ENCODE measurements around the gene TMCO4. TPM values are rescaled to one million over a fixed set of nuclear protein-coding genes. Genes with fewer than 3 reads are reported as not detected.

TMCO4 gene
- polyA plus RNA-seq, 1 experiment = 22.0 TPM

DNA sequence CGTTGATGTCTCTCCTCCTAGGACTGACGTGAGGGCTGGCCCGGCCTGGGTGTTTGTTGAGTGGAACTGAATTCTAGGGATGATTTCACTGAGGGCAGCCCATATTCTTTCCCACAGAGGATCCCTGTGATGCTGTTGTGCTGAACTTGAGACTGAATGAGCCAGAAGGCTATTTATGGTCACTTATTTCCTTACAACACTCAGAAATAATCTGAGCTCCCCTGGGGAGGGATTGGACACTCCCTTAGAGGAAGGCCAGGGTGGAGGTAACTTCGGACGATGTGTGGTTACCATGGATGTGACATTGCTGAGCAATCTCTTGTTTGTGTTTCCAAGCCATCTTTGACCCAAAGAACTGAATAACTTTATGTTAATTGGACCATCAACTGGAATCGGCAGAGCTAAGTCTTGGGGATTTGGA is 5.1 kb upstream of the TMCO4 start:
- Histone ChIP-seq H3K36me3 (ENCODE audit: control insufficient read depth, insufficient read depth, low read length) (no peaks in the 10 kb centered on the region), H3K27me3 (ENCODE audit: control insufficient read depth, insufficient read depth, low read length) (no peaks in the 10 kb centered on the region), H3K4me3 (ENCODE audit: low read depth, low read length) (no peak overlapping the region)
- DNase-seq (ENCODE audit: low read depth) = no peak
- CTCF ChIA-PET = interaction anchor here (1.1 to 2.2 kb wide), 3 partner anchors 10 to 90 kb away, joined by 3 to 6 read pairs (median 3); partner anchors contain the start of gene RNF186
- TF ChIP-seq, protein P1, sequence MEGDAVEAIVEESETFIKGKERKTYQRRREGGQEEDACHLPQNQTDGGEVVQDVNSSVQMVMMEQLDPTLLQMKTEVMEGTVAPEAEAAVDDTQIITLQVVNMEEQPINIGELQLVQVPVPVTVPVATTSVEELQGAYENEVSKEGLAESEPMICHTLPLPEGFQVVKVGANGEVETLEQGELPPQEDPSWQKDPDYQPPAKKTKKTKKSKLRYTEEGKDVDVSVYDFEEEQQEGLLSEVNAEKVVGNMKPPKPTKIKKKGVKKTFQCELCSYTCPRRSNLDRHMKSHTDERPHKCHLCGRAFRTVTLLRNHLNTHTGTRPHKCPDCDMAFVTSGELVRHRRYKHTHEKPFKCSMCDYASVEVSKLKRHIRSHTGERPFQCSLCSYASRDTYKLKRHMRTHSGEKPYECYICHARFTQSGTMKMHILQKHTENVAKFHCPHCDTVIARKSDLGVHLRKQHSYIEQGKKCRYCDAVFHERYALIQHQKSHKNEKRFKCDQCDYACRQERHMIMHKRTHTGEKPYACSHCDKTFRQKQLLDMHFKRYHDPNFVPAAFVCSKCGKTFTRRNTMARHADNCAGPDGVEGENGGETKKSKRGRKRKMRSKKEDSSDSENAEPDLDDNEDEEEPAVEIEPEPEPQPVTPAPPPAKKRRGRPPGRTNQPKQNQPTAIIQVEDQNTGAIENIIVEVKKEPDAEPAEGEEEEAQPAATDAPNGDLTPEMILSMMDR (IDR thresholded peaks at IDR 0.05; ENCODE audit: insufficient read depth, low read depth, low read length) = no peak
- POLR2A ChIA-PET = no interaction called here

DNA sequence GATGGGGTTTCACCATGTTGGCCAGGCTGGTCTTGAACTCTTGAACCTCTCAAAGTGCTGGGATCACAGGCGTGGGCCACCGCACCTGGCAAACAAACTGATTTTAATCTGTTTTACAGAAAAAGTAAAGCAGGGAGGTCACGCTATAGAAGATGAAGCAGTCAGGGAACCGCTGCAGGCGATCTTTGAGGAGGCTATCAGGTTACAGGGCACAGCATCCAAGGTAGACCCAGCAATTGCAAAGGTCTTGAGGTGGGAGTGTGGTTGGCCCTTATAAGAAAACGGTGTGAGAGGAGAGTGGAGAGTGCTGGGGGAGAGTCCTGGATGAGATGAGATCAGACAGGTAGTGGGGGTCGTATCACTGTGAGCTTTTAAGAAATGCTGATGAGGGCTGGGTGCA is 2.6 kb upstream of the TMCO4 start:
- CTCF ChIA-PET = interaction anchor here (1.0 to 1.6 kb wide), 3 partner anchors 16 to 80 kb away, joined by 3 read pairs; partner anchors contain the start of gene OTUD3
- POLR2A ChIA-PET = no interaction called here
- no peaks in the 10 kb centered on the region for H3K27me3 ChIP-seq (ENCODE audit: control insufficient read depth, insufficient read depth, low read length)
- DNase-seq (ENCODE audit: low read depth) = no peak
- H3K36me3 ChIP-seq (ENCODE audit: control insufficient read depth, insufficient read depth, low read length) = no peaks in the 10 kb centered on the region
- TF ChIP-seq, protein P1 (IDR thresholded peaks at IDR 0.05; ENCODE audit: insufficient read depth, low read depth, low read length) = no peak
- H3K4me3 ChIP-seq (ENCODE audit: low read depth, low read length) = no peak overlapping the region

DNA sequence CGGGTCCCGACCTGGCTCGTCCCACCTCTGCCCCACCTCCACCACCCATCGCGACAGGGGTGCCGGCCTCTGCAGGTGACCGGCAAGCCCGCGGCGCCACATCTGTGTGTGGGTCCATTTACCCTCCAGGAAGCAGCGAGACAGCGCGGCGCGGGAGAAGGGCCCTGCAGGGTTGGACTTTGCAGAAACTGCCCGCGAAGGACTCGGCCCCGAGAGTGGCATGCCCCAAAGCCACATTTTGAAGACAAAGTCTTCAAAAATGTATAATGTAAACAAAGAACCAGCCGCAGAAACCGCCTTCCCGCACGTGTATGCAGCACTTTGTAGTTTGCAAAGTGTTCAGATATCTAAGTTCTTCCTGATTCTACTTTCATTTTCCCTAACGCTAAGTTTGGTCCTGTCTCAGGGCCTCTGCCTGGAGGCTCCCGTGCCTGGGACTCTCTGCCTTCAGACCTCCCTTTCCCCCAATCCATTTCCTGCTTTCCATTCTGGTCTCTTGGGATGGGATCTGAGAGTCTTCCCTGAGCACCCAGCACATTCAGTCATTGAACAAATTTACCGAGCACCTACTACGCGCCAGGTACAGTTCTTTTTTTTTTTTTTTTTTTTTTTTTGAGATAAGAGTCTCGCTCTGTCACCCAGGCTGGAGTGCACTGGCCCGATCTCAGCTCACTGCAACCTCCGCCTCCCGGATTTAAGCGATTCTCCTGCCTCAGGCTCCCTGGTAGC is 524 bp upstream of the TMCO4 start:
- TF ChIP-seq, protein P1 (IDR thresholded peaks at IDR 0.05; ENCODE audit: insufficient read depth, low read depth, low read length) = no peak
- H3K27me3 ChIP-seq (ENCODE audit: control insufficient read depth, insufficient read depth, low read length) = no peaks in the 10 kb centered on the region
- peak overlapping the region; percentile 54 for H3K4me3 ChIP-seq (ENCODE audit: low read depth, low read length)
- ChIA-PET CTCF (interaction anchor here (1.2 kb wide), 1 partner anchor 9 kb away, joined by 6 read pairs; no protein-coding TSS in a partner anchor), POLR2A (no interaction called here)
- DNase-seq (ENCODE audit: low read depth) = peak; percentile 42
- H3K36me3 ChIP-seq (ENCODE audit: control insufficient read depth, insufficient read depth, low read length) = no peaks in the 10 kb centered on the region; the same call in 1 of the 2 replicates

DNA sequence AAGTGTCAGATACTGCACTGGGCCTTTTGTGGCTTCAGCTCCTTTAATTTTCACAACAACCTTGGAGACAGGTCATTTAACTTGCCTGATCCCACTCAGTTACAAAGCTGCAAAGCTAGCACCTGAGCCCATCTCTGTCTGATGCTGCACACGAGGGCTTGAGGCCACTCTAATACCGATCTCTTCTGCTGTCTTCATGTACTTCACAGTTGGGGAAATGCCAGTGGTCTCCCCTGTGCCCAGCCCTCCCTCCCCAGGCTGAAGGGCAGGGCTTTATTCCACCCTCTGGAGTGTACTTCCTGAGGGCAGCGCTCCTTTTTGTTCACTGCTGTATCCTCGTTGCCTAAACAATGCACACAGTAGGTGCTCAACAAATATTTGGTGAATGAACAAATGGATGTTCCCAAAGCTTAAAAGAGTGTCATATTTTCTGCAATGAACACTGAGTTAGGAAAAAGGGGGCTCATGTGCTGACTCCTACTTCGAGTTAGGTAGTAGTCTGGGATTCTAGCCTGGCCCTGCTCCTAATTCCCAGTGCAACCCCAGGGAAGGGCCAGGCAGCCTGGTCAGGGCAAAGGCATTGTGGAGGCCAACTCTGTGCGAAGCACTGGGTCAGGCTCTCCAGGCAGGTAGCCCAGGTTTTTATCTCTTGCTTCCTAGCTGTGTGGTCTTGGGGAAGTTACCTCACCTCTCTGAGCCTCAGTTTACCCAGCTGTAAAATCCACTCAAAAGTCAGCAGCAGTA is 1.1 kb downstream of the TMCO4 start:
- ChIA-PET CTCF (interaction anchor here (0.8 to 2.1 kb wide), 6 partner anchors 9 to 84 kb away, joined by 3 to 11 read pairs (median 4); partner anchors contain the start of gene OTUD3), POLR2A (no interaction called here)
- Histone ChIP-seq H3K27me3 (ENCODE audit: control insufficient read depth, insufficient read depth, low read length) (no peaks in the 10 kb centered on the region), H3K4me3 (ENCODE audit: low read depth, low read length) (no peak overlapping the region; the same call in 1 of the 2 replicates), H3K36me3 (ENCODE audit: control insufficient read depth, insufficient read depth, low read length) (no peaks in the 10 kb centered on the region; the same call in 1 of the 2 replicates)
- TF ChIP-seq, protein P1 (IDR thresholded peaks at IDR 0.05; ENCODE audit: insufficient read depth, low read depth, low read length) = no peak
- no peak for DNase-seq (ENCODE audit: low read depth)

DNA sequence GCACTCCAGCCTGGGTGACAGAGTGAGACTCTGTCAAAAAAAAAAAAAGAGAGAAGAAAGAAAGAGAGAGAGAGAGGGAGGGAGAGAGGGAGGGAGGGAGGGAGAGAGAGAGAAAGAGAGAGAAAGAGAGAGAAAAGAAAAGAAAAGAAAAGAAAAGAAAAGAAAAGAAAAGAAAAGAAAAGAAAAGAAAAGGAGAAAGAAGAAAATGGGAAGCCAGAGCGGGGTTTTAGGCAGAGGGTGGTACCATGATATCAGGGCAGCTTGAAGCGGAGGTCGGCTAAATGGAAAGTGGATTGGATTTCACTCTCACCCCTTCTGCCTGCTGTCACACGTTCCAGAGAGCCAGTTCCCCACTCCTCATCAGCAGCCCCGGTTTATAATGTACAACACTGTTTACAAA is 1.9 kb downstream of the TMCO4 start:
- POLR2A ChIA-PET = no interaction called here
- Histone ChIP-seq H3K27me3 (ENCODE audit: control insufficient read depth, insufficient read depth, low read length) (no peaks in the 10 kb centered on the region), H3K36me3 (ENCODE audit: control insufficient read depth, insufficient read depth, low read length) (peaks cover 3% of the 10 kb centered on the region; the same call in 1 of the 2 replicates), H3K4me3 (ENCODE audit: low read depth, low read length) (no peak overlapping the region)
- TF ChIP-seq, protein P1 (IDR thresholded peaks at IDR 0.05; ENCODE audit: insufficient read depth, low read depth, low read length) = no peak
- no peak for DNase-seq (ENCODE audit: low read depth)
- CTCF ChIA-PET = interaction anchor here (0.8 to 2.1 kb wide), 6 partner anchors 8 to 84 kb away, joined by 3 to 11 read pairs (median 4); partner anchors contain the start of gene OTUD3
